WI38 (cell line): Measurements from ENCODE around the gene HTRA3.

Source experiments
- H3K4me3 ChIP-seq: 2 replicates; pipeline ENCODE4 v1.5.1; 2011; ENCODE audit warnings: low read depth, mild to moderate bottlenecking, control low read depth, low read length
- CTCF ChIP-seq: IDR thresholded peaks from 2 replicates; pipeline ENCODE4 v1.5.1; 2012; ENCODE audit warnings: low read depth, mild to moderate bottlenecking, control low read depth, low read length

The HTRA3 gene

GRCh38 chr4:8351931-8352367 lies 82.4 kb downstream of the HTRA3 start:
- TF ChIP-seq CTCF = no peak
- H3K4me3 ChIP-seq = no peak overlapping the region

- H3K4me3 ChIP-seq = no peak overlapping the region
- no peak for TF ChIP-seq CTCF
These were observed 83.0 kb downstream of the HTRA3 start for GRCh38 chr4:8352368-8353157.

GRCh38 chr4:8353158-8353669 lies 83.7 kb downstream of the HTRA3 start:
- no peak for TF ChIP-seq CTCF
- H3K4me3 ChIP-seq = no peak overlapping the region

- H3K4me3 ChIP-seq = no peak overlapping the region
- TF ChIP-seq CTCF = no peak
These were observed 84.4 kb downstream of the HTRA3 start for GRCh38 chr4:8353912-8354453.

- H3K4me3 ChIP-seq = no peak overlapping the region
- no peak for TF ChIP-seq CTCF
These were observed 85.8 kb downstream of the HTRA3 start for GRCh38 chr4:8355306-8355705.

- H3K4me3 ChIP-seq = no peak overlapping the region
- TF ChIP-seq CTCF = no peak
These were observed 86.5 kb downstream of the HTRA3 start for GRCh38 chr4:8355864-8356565.
